Measurements from ENCODE around the gene C1QL2.

DNA sequence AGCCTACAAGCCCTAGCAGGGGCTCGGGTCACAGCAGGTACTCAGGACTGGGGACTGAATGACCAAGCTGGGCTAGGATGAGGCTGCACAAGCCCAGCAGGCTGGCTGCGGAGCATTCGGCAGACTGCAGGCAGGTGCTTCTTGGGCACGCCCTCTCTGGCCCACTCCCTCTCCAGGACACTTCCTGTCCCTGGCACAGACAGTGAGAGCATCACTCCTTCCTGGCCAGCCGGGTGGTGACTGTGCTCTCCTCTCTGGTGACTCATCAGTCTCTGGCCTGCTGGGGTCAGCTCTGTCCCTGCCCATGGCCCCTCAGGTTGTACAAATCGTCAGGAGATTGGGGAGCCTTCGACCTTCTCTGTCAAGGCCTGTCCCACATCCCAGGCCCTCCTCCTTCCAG lies 22.5 kb downstream of the C1QL2 start:
- TF ChIP-seq POLR2A (IDR thresholded peaks at IDR 0.05; ENCODE audit: low read depth, low read length) (no peak), POLR2AphosphoS5 (IDR thresholded peaks at IDR 0.05; ENCODE audit: low read depth, low read length) (no peak), POU2F2 (IDR thresholded peaks at IDR 0.05; ENCODE audit: low read depth, low read length) (no peak), SPI1 (IDR thresholded peaks at IDR 0.05; ENCODE audit: low read depth, low read length) (no peak), TAF1 (IDR thresholded peaks at IDR 0.05; ENCODE audit: low read depth, low read length) (no peak), PAX5 (IDR thresholded peaks at IDR 0.05; ENCODE audit: insufficient read depth, low read length, severe bottlenecking) (no peak)

Data from GM12891 (cell line).